ENCODE measurements around the gene ZBTB34. TPM values are rescaled to one million over a fixed set of nuclear protein-coding genes. Genes with fewer than 3 reads are reported as not detected.

ZBTB34 gene
- polyA plus RNA-seq, 3 donors = 3.2 to 15.3 (median 3.6) TPM

- DNase-seq = peak in 1 of 3 donors; percentile 9
- H3K9ac ChIP-seq (ENCODE audit: insufficient read depth, low read length, poor library complexity, severe bottlenecking) = no peak overlapping the region
- no peak for TF ChIP-seq CTCF (IDR thresholded peaks at IDR 0.05)
- H3K4me1 Mint-ChIP-seq = peaks cover 34% of the 10 kb centered on the region
- H3K36me3 ChIP-seq (replicated peaks in 1 of 2; ENCODE audit: control insufficient read depth in 1 of 2, insufficient read depth in 2 of 2, low read length in 2 of 2) = peaks cover 29 to 37% of the 10 kb centered on the region in 2 donors
- no peaks in the 10 kb centered on the region for H3K27me3 ChIP-seq (ENCODE audit: control insufficient read depth in 2 of 2, insufficient read depth in 2 of 2, low read length in 2 of 2)
- H3K27ac Mint-ChIP-seq = peak overlapping the region; percentile 65 to 90 (median 88)
- no peak overlapping the region for H3K4me3 Mint-ChIP-seq
- H2AFZ ChIP-seq (ENCODE audit: insufficient read depth, low read depth, low read length, poor library complexity, severe bottlenecking) = no peak overlapping the region
- 9% methylated on average over 4 of the region's 6 CpGs for WGBS (ENCODE audit: insufficient coverage)
- no peak overlapping the region for H3K4me2 ChIP-seq (replicated peaks; ENCODE audit: extremely low read depth, low read length, poor library complexity, severe bottlenecking)
- peak overlapping the region; percentile 52 to 72 for H3K27ac ChIP-seq (ENCODE audit: low read depth in 1 of 2, low read length in 2 of 2)
- peaks cover 0 to 1% (median 0%) of the 10 kb centered on the region in 7 donors for H3K9me3 Mint-ChIP-seq
- H3K4me3 ChIP-seq (replicated peaks in 1 of 3; ENCODE audit: low read depth in 2 of 3, low read length in 3 of 3) = no peak overlapping the region
- H3K27me3 Mint-ChIP-seq (ENCODE audit: low read depth in 3 of 3) = no peaks in the 10 kb centered on the region
- intact Hi-C loops (cut with micrococcal nuclease) = no loop called here
- peaks cover 40% of the 10 kb centered on the region for H3K79me2 ChIP-seq (ENCODE audit: insufficient read depth, low read length)
- H3K36me3 Mint-ChIP-seq = peaks cover 29 to 46% of the 10 kb centered on the region in 2 donors
- H3K9me3 ChIP-seq (replicated peaks in 1 of 2; ENCODE audit: control insufficient read depth in 1 of 2, insufficient read depth in 1 of 2, low read length in 2 of 2) = no peaks in the 10 kb centered on the region
- peaks cover 68% of the 10 kb centered on the region for H4K20me1 ChIP-seq (ENCODE audit: insufficient read depth, low read length)
- H3K4me1 ChIP-seq (ENCODE audit: control insufficient read depth in 1 of 2, insufficient read depth in 2 of 2, low read length in 2 of 2) = peaks cover 11 to 21% of the 10 kb centered on the region in 2 donors
These were observed 24.7 kb downstream of the ZBTB34 start for GRCh38 chr9:126885131-126885641.

GRCh38 chr9:126886034-126886822 is 25.8 kb downstream of the ZBTB34 start:
- peaks cover 31% of the 10 kb centered on the region for H3K79me2 ChIP-seq (ENCODE audit: insufficient read depth, low read length)
- Mint-ChIP-seq H3K9me3 (peaks cover 0 to 3% (median 0%) of the 10 kb centered on the region in 7 donors), H3K4me3 (no peak overlapping the region), H3K36me3 (peaks cover 20 to 37% of the 10 kb centered on the region in 2 donors), H3K4me1 (peaks cover 35% of the 10 kb centered on the region), H3K27me3 (ENCODE audit: low read depth in 3 of 3) (no peaks in the 10 kb centered on the region), H3K27ac (peak overlapping the region in 6 of 7 donors; percentile 14 to 77 (median 54))
- intact Hi-C loops (cut with micrococcal nuclease) = no loop called here
- no peaks in the 10 kb centered on the region for H3K9me3 ChIP-seq (replicated peaks in 1 of 2; ENCODE audit: control insufficient read depth in 1 of 2, insufficient read depth in 1 of 2, low read length in 2 of 2)
- no peak overlapping the region for H2AFZ ChIP-seq (ENCODE audit: insufficient read depth, low read depth, low read length, poor library complexity, severe bottlenecking)
- no peak for DNase-seq
- H3K27me3 ChIP-seq (ENCODE audit: control insufficient read depth in 2 of 2, insufficient read depth in 2 of 2, low read length in 2 of 2) = no peaks in the 10 kb centered on the region
- H4K20me1 ChIP-seq (ENCODE audit: insufficient read depth, low read length) = peaks cover 58% of the 10 kb centered on the region
- 94% methylated on average over 18 of the region's 23 CpGs for WGBS (ENCODE audit: insufficient coverage)
- peaks cover 19 to 27% of the 10 kb centered on the region in 2 donors for H3K36me3 ChIP-seq (replicated peaks in 1 of 2; ENCODE audit: control insufficient read depth in 1 of 2, insufficient read depth in 2 of 2, low read length in 2 of 2)
- no peak overlapping the region for H3K9ac ChIP-seq (ENCODE audit: insufficient read depth, low read length, poor library complexity, severe bottlenecking)
- H3K4me1 ChIP-seq (ENCODE audit: control insufficient read depth in 1 of 2, insufficient read depth in 2 of 2, low read length in 2 of 2) = peaks cover 11 to 21% of the 10 kb centered on the region in 2 donors
- H3K4me2 ChIP-seq (replicated peaks; ENCODE audit: extremely low read depth, low read length, poor library complexity, severe bottlenecking) = no peak overlapping the region
- H3K4me3 ChIP-seq (replicated peaks in 1 of 3; ENCODE audit: low read depth in 2 of 3, low read length in 3 of 3) = no peak overlapping the region
- TF ChIP-seq CTCF (IDR thresholded peaks at IDR 0.05) = no peak
- H3K27ac ChIP-seq (ENCODE audit: low read depth in 1 of 2, low read length in 2 of 2) = peak overlapping the region in 1 of 2 donors; percentile 9
